ENCODE measurements around the gene COPS2.

DNA sequence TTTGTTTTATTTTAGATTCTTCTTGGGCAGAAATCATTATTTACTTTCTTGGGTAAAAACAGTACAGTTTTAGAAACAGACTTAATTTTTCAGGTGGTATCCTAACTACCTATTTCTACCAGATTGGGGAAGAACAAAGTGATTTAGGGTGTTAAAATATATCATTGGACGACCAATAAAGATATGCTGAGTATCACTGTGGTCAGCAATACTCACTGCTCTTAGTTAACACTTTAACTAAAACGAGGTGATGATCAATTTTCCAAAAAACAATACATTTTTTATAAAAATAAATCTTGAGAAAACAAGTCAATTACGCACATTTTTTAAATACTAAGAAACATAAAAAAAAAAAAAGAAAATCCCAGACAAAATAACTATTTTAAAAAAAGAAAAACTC lies 3.6 kb downstream of the COPS2 start:
- TF ChIP-seq, protein P1, sequence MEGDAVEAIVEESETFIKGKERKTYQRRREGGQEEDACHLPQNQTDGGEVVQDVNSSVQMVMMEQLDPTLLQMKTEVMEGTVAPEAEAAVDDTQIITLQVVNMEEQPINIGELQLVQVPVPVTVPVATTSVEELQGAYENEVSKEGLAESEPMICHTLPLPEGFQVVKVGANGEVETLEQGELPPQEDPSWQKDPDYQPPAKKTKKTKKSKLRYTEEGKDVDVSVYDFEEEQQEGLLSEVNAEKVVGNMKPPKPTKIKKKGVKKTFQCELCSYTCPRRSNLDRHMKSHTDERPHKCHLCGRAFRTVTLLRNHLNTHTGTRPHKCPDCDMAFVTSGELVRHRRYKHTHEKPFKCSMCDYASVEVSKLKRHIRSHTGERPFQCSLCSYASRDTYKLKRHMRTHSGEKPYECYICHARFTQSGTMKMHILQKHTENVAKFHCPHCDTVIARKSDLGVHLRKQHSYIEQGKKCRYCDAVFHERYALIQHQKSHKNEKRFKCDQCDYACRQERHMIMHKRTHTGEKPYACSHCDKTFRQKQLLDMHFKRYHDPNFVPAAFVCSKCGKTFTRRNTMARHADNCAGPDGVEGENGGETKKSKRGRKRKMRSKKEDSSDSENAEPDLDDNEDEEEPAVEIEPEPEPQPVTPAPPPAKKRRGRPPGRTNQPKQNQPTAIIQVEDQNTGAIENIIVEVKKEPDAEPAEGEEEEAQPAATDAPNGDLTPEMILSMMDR (IDR thresholded peaks at IDR 0.05) = no peak
- no peak for TF ChIP-seq POLR2A (IDR thresholded peaks at IDR 0.05)

Data from right lobe of liver (tissue), 4 donors.